Kidney (tissue), 14 donors: ENCODE measurements around the gene ZCCHC17. TPM values are rescaled to one million over a fixed set of nuclear protein-coding genes. Genes with fewer than 3 reads are reported as not detected.

Experiments
- DNase-seq, 5 donors: peaks; one replicate each; pipeline ENCODE4 v3.0.0-alpha.2; 2013 to 2020
- FAIRE-seq: peaks from 2 replicates; lab custom pipeline; 2012; peaks lifted over from hg19 to GRCh38; lab: Jason Lieb, UNC
- H3K27ac ChIP-seq, 2 donors: one replicate each; pipeline ENCODE4 v1.7.0; 2013; ENCODE audit warnings: low read depth in 2 of 2, low read length in 2 of 2, inconsistent platforms in 1 of 2
- H3K27me3 ChIP-seq: one replicate; pipeline ENCODE4 v1.7.1; 2013; ENCODE audit warnings: low read length, inconsistent platforms; ENCODE audit not compliant: control insufficient read depth, insufficient read depth
- H3K36me3 ChIP-seq, 3 donors: one replicate each; pipeline versions ENCODE4 v1.7.0 to v1.7.1; 2013; ENCODE audit warnings: low read length in 3 of 3, control low read depth in 1 of 3, inconsistent platforms in 1 of 3; ENCODE audit not compliant: insufficient read depth in 3 of 3, control insufficient read depth in 2 of 3
- H3K4me1 ChIP-seq, 3 donors: one replicate each; pipeline versions ENCODE4 v1.7.0 to v1.7.1; 2013; ENCODE audit warnings: low read length in 3 of 3, inconsistent platforms in 1 of 3, low read depth in 1 of 3; ENCODE audit not compliant: control insufficient read depth in 2 of 3, insufficient read depth in 2 of 3
- H3K4me3 ChIP-seq, 3 donors: one replicate each; pipeline versions ENCODE4 v1.7.0 to v1.8.1; 2013; ENCODE audit warnings: low read length in 3 of 3, control low read depth in 1 of 3, inconsistent platforms in 1 of 3
- H3K9ac ChIP-seq, 3 donors: one replicate each; pipeline versions ENCODE4 v1.7.0 to v1.7.1; 2013; ENCODE audit warnings: low read length in 3 of 3, control low read depth in 1 of 3, inconsistent platforms in 1 of 3
- H3K9me3 ChIP-seq, 3 donors: one replicate each; pipeline versions ENCODE4 v1.7.0 to v1.7.1; 2013; ENCODE audit warnings: low read length in 3 of 3, control low read depth in 1 of 3, inconsistent platforms in 1 of 3; ENCODE audit not compliant: control insufficient read depth in 2 of 3, insufficient read depth in 1 of 3
- intact Hi-C: fragments of 100-400 bp; cut with DNase I; formaldehyde crosslinking; loops from one replicate; pipeline ENCODE4 v1.11.1; 2022
- polyA plus RNA-seq: library from polyadenylated mRNA; stranded (reverse); fragments of 350-450 nt; fragmentation: Illumina TruSeq; extraction: RNeasy Lipid Tissue Mini Kit (QIAGEN cat#74804); gene quantifications from one replicate; pipeline ENCODE4 v1.2.3, GENCODE V29; 2014; ENCODE audit warnings: low read depth, low replicate concordance; ENCODE audit not compliant: insufficient read depth
- total RNA-seq: library from RNA; stranded (reverse); fragmentation: NEBNext Ultra II Directional; extraction: Animal tissue kit (Norgen Biotek cat#: 25700); gene quantifications from one replicate; pipeline ENCODE4 v1.2.1, GENCODE V29; 2021
- TF ChIP-seq, protein P1 (sequence below): IDR thresholded peaks from 3 replicates; pipeline ENCODE4 v1.5.1; 2012; ENCODE audit warnings: mild to moderate bottlenecking, moderate library complexity, borderline replicate concordance; ENCODE audit not compliant: insufficient read depth; ENCODE audit errors: extremely low read depth
- donor health status: control.
- donor health status: control.
- donor health status: control.
- donor health status: control.
- donor health status: control.
- donor health status: DM: yes; HTN: yes; CAD: no.
- donor health status: Normal renal cell carcinoma (clear cell type).

ZCCHC17 gene
- total and polyA plus RNA-seq, 2 donors from 2014 or later, result 27.5 to 42.0 TPM

- Histone ChIP-seq H3K36me3 (peaks cover 0 to 3% (median 0%) of the 10 kb centered on the region in 3 donors), H3K9ac (peak overlapping the region in 2 of 3 donors; percentile 8 to 43), H3K27me3 (no peaks in the 10 kb centered on the region), H3K27ac (peak overlapping the region; percentile 89 to 98), H3K9me3 (no peaks in the 10 kb centered on the region), H3K4me3 (peak overlapping the region; percentile 12 to 58 (median 22)), H3K4me1 (peaks cover 2 to 44% (median 41%) of the 10 kb centered on the region in 3 donors)
- intact Hi-C loops, result no loop called here
- TF ChIP-seq, protein P1, sequence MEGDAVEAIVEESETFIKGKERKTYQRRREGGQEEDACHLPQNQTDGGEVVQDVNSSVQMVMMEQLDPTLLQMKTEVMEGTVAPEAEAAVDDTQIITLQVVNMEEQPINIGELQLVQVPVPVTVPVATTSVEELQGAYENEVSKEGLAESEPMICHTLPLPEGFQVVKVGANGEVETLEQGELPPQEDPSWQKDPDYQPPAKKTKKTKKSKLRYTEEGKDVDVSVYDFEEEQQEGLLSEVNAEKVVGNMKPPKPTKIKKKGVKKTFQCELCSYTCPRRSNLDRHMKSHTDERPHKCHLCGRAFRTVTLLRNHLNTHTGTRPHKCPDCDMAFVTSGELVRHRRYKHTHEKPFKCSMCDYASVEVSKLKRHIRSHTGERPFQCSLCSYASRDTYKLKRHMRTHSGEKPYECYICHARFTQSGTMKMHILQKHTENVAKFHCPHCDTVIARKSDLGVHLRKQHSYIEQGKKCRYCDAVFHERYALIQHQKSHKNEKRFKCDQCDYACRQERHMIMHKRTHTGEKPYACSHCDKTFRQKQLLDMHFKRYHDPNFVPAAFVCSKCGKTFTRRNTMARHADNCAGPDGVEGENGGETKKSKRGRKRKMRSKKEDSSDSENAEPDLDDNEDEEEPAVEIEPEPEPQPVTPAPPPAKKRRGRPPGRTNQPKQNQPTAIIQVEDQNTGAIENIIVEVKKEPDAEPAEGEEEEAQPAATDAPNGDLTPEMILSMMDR, result no peak
- DNase-seq, result peak in 1 of 5 donors; percentile 39
- FAIRE-seq, result no peak
These were observed 77.2 kb downstream of the ZCCHC17 start for GRCh38 chr1:31373897-31374486.

- TF ChIP-seq, protein P1, result no peak
- Histone ChIP-seq H3K27ac (peak overlapping the region; percentile 89 to 98), H3K9ac (peak overlapping the region in 1 of 3 donors; percentile 8), H3K9me3 (no peaks in the 10 kb centered on the region), H3K4me3 (no peak overlapping the region), H3K4me1 (peaks cover 2 to 37% (median 35%) of the 10 kb centered on the region in 3 donors), H3K36me3 (no peaks in the 10 kb centered on the region), H3K27me3 (no peaks in the 10 kb centered on the region)
- peak in 1 of 5 donors; percentile 35 for DNase-seq
- FAIRE-seq, result no peak
- intact Hi-C loops, result no loop called here
These were observed 77.8 kb downstream of the ZCCHC17 start for GRCh38 chr1:31374511-31375196.

GRCh38 chr1:31376375-31377134 lies 79.7 kb downstream of the ZCCHC17 start:
- peak overlapping the region in 1 of 3 donors; percentile 22 for H3K9ac ChIP-seq
- TF ChIP-seq, protein P1, result no peak
- peak overlapping the region; percentile 23 to 76 for H3K27ac ChIP-seq
- H3K9me3 ChIP-seq, result no peaks in the 10 kb centered on the region
- peaks cover 2 to 26% (median 17%) of the 10 kb centered on the region in 3 donors for H3K4me1 ChIP-seq
- H3K27me3 ChIP-seq, result no peaks in the 10 kb centered on the region
- no peaks in the 10 kb centered on the region for H3K36me3 ChIP-seq
- no peak for FAIRE-seq
- intact Hi-C loops, result no loop called here
- peak in 3 of 5 donors; percentile 33 to 64 (median 55) for DNase-seq
- no peak overlapping the region for H3K4me3 ChIP-seq
